ENCODE data around the gene WEE2. TPM values are rescaled to one million over a fixed set of nuclear protein-coding genes. Genes with fewer than 3 reads are reported as not detected.

The WEE2 gene
- total RNA-seq, 1 donor from 2014 or later, result not detected

DNA sequence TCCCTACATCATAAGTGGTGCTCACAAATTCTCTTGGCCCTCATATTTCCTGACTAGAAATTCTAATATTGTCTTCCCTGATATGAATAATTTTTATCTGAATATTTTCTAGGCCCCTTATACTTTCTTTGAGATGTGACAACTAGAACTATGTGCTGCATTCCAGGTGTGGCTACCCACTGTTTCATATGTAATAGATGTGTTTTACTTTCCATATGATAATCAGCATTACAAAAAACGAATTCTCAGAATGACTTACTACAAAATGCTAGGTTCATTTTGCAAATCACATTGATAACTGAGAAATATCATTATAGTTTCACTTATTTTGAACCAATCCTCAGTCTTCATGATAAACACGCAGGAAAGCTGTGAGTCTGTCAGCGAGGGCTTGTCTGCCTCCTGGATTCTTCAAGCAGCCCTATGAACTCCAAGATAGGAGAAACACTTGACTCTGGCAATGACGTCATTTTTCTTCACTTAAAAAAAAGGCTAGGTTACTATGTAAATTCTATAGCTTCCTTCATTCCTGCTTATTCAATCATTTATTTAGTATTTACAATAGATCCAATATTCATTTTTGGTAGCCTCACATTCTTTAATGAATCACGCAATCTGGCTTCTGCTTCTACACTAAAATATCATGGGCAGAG is 4.6 kb downstream of the WEE2 start:
- peaks cover 4% of the 10 kb centered on the region for H3K4me1 Mint-ChIP-seq
- H3K9me3 Mint-ChIP-seq, result no peaks in the 10 kb centered on the region
- H3K27ac Mint-ChIP-seq, result no peak overlapping the region
- intact Hi-C loops (cut with micrococcal nuclease), result no loop called here
- H3K36me3 Mint-ChIP-seq (ENCODE audit: low read depth), result peaks cover 3% of the 10 kb centered on the region
- DNase-seq, result no peak
- H3K4me3 Mint-ChIP-seq, result no peak overlapping the region
- peaks cover 4% of the 10 kb centered on the region for H3K27me3 Mint-ChIP-seq

- intact Hi-C loops (cut with micrococcal nuclease), result no loop called here
- H3K27me3 Mint-ChIP-seq, result peaks cover 7% of the 10 kb centered on the region
Observed at GRCh38 chr7:141713890-141714289, 5.7 kb downstream of the WEE2 start.

GRCh38 chr7:141714571-141714970 is 6.4 kb downstream of the WEE2 start:
- Mint-ChIP-seq H3K27me3 (peaks cover 7% of the 10 kb centered on the region), H3K27ac (no peak overlapping the region), H3K4me3 (no peak overlapping the region), H3K9me3 (no peaks in the 10 kb centered on the region), H3K36me3 (ENCODE audit: low read depth) (peaks cover 3% of the 10 kb centered on the region), H3K4me1 (peaks cover 4% of the 10 kb centered on the region)
- intact Hi-C loops (cut with micrococcal nuclease), result no loop called here
- no peak for DNase-seq

More at GRCh38 chr7:141713890-141714289, 5.7 kb downstream of the WEE2 start:
- Mint-ChIP-seq H3K27ac (no peak overlapping the region), H3K36me3 (ENCODE audit: low read depth) (peaks cover 3% of the 10 kb centered on the region), H3K4me1 (peaks cover 4% of the 10 kb centered on the region), H3K9me3 (no peaks in the 10 kb centered on the region), H3K4me3 (no peak overlapping the region)
- no peak for DNase-seq

DNA sequence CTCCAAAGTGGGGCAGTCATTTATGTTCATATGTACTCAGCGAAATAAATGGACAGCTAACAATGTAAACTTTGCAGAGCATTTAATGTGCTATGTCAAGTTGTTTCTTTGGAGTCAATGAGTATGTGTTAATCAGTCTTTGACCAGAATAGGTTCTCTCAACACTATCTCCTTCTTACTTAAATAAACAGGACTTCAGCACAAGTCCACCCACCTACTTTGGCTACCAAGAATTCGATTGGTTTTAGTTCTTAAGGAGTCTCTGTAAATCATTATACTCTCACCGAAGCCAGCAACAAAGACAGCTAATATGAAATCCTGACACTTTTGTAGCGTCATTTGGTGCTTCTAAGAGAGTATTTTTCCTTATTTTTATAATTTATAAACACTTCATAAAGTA is 6.9 kb downstream of the WEE2 start:
- DNase-seq, result no peak
- Mint-ChIP-seq H3K36me3 (ENCODE audit: low read depth) (peaks cover 3% of the 10 kb centered on the region), H3K27ac (no peak overlapping the region), H3K4me3 (no peak overlapping the region), H3K9me3 (no peaks in the 10 kb centered on the region), H3K4me1 (peaks cover 4% of the 10 kb centered on the region), H3K27me3 (peaks cover 7% of the 10 kb centered on the region)
- intact Hi-C loops (cut with micrococcal nuclease), result no loop called here

DNA sequence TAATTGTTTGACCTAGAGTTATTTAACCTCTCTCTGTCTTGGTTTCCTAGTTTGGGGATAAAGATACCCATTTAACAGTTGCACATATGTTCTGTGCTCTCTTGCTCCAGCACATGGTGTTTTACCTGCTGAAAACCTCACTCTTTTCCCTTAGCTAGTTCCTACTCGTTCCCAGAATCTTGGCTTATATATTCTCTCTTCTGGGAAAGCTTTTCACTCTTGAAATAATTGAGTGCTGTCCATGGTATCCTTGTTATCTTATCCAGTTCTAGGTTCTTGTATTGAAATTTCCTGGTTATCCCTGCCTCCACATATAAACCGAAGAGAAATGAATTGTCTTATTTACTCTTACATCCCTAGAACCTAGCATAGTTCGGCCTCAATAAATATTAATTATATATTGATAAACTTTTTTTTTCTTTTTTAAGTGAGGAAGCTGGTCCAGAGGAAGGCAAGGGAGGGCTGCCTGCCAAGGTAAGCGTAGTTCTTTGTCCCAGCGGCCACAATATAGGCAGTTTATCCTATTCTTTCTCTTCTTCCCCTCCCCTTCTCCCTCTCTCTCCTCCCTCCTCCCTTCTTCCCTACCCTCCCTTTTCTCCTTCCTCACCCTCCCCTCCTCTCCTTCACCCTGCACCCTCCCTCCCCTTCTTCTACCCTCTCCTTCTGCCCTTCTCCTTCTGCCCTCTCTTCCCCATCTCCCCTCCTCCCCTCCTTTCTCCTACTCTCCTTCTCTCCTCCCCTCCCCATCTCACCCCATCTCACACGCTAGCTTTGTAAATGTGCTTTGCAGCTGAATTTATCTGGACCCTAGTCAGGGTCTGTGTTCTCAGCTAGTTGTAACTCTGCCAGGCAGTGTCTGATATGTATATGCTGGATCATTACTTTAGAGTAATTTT is 7.9 kb downstream of the WEE2 start:
- Mint-ChIP-seq H3K4me1 (peaks cover 4% of the 10 kb centered on the region), H3K9me3 (no peaks in the 10 kb centered on the region), H3K36me3 (ENCODE audit: low read depth) (peaks cover under 1% of the 10 kb centered on the region), H3K4me3 (no peak overlapping the region), H3K27ac (no peak overlapping the region), H3K27me3 (peaks cover 7% of the 10 kb centered on the region)
- intact Hi-C loops (cut with micrococcal nuclease), result no loop called here
- no peak for DNase-seq

DNA sequence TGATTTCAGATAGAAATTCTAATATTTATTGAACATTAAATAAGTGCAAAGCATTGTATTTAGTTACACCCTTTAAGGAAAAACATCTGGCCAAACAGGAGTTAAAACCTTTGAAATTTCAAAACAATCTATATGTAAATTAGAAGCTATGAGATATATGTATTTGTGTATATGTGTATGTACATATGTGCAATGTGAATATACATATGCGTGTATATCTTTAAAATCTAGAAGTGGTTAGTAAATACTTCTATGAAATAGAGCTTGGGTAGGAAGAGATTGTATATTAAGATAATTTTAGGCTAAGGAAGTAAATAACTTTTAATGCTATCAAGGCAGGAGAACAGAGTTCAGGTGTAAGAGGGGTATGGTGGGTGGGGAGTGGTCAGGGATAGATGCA is 9.3 kb downstream of the WEE2 start:
- intact Hi-C loops (cut with micrococcal nuclease), result no loop called here
- Mint-ChIP-seq H3K9me3 (no peaks in the 10 kb centered on the region), H3K36me3 (ENCODE audit: low read depth) (no peaks in the 10 kb centered on the region), H3K27ac (no peak overlapping the region), H3K4me3 (no peak overlapping the region), H3K27me3 (peaks cover 7% of the 10 kb centered on the region), H3K4me1 (no peaks in the 10 kb centered on the region)
- DNase-seq, result no peak

DNA sequence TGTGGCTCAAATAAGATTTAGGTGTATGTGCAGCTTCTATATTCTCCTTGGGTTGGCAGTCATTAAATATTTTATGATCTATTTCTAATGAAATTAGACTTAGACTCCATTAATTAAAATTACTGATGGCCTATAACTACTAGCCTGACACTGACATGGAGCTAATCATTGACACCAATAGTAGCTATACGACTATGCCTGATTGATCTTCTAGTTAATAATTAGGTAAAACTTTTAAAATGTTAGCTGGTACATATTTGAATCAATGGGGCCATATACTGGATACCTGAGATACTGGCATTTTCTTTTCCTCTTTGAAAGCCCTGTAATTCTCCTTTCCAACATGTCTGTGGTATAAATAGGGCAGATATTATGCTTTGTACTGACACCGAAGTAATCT is 14.4 kb downstream of the WEE2 start:
- H3K4me3 Mint-ChIP-seq, result no peak overlapping the region
- H3K27me3 Mint-ChIP-seq, result peaks cover 3% of the 10 kb centered on the region
- DNase-seq, result no peak
- intact Hi-C loops (cut with micrococcal nuclease), result no loop called here
- no peaks in the 10 kb centered on the region for H3K4me1 Mint-ChIP-seq
- no peaks in the 10 kb centered on the region for H3K36me3 Mint-ChIP-seq (ENCODE audit: low read depth)
- no peak overlapping the region for H3K27ac Mint-ChIP-seq
- no peaks in the 10 kb centered on the region for H3K9me3 Mint-ChIP-seq

GRCh38 chr7:141729020-141729419 is 20.9 kb downstream of the WEE2 start:
- Mint-ChIP-seq H3K9me3 (no peaks in the 10 kb centered on the region), H3K4me3 (no peak overlapping the region), H3K27me3 (no peaks in the 10 kb centered on the region), H3K4me1 (peaks cover 2% of the 10 kb centered on the region), H3K36me3 (ENCODE audit: low read depth) (no peaks in the 10 kb centered on the region), H3K27ac (no peak overlapping the region)
- intact Hi-C loops (cut with micrococcal nuclease), result no loop called here
- no peak for DNase-seq

DNA sequence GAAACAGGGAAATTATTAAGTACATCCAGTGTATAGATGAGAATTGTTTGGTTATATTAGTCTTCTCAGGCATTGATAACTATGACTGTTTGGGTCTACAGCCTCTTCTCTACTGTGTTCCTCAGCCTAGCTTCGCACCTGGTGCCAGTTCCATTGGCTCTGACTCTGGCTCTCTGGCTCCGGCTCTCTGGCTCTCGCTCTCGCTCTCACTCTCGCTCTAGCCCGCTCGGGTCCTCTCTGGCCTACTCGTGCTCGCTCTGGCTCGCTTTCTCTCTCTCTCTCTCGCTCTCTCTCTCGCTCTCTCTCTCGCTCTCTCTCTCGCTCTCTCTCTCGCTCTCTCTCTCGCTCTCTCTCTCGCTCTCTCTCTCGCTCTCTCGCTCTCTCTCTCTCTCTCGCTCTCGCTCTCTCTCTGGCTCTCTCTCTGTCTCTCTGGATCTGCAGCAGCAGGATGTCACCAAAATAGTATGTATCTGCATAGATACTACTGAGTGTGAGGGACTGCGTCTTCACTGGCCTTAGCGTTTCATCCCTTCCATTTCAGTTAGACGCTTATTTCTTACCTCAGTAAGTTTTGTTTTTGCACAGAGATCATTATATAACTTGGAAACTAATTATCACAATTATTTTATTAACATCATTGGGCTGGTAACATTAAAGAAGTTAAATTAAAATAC is 23.5 kb downstream of the WEE2 start:
- intact Hi-C loops (cut with micrococcal nuclease), result loop anchor here (10.0 kb wide), 1 partner anchor 657 kb away; the partner anchor contains the start of gene TMEM178B
- H3K4me3 Mint-ChIP-seq, result peak overlapping the region; percentile 13
- no peaks in the 10 kb centered on the region for H3K27me3 Mint-ChIP-seq
- H3K4me1 Mint-ChIP-seq, result peaks cover 2% of the 10 kb centered on the region
- no peaks in the 10 kb centered on the region for H3K9me3 Mint-ChIP-seq
- H3K36me3 Mint-ChIP-seq (ENCODE audit: low read depth), result no peaks in the 10 kb centered on the region
- no peak for DNase-seq
- no peak overlapping the region for H3K27ac Mint-ChIP-seq

- H3K27me3 Mint-ChIP-seq, result peaks cover 5% of the 10 kb centered on the region
- H3K9me3 Mint-ChIP-seq, result no peaks in the 10 kb centered on the region
- peak; percentile 64 for DNase-seq
- peak overlapping the region; percentile 99 for H3K4me3 Mint-ChIP-seq
- H3K27ac Mint-ChIP-seq, result peak overlapping the region; percentile 99
- peaks cover 34% of the 10 kb centered on the region for H3K36me3 Mint-ChIP-seq (ENCODE audit: low read depth)
- peaks cover 25% of the 10 kb centered on the region for H3K4me1 Mint-ChIP-seq
- intact Hi-C loops (cut with micrococcal nuclease), result loop anchor here (5.0 to 10.0 kb wide), 2 partner anchors 662 to 1070 kb away; partner anchors contain the start of gene TMEM178B
Observed at GRCh38 chr7:141737118-141737835, 29.1 kb downstream of the WEE2 start.

DNA sequence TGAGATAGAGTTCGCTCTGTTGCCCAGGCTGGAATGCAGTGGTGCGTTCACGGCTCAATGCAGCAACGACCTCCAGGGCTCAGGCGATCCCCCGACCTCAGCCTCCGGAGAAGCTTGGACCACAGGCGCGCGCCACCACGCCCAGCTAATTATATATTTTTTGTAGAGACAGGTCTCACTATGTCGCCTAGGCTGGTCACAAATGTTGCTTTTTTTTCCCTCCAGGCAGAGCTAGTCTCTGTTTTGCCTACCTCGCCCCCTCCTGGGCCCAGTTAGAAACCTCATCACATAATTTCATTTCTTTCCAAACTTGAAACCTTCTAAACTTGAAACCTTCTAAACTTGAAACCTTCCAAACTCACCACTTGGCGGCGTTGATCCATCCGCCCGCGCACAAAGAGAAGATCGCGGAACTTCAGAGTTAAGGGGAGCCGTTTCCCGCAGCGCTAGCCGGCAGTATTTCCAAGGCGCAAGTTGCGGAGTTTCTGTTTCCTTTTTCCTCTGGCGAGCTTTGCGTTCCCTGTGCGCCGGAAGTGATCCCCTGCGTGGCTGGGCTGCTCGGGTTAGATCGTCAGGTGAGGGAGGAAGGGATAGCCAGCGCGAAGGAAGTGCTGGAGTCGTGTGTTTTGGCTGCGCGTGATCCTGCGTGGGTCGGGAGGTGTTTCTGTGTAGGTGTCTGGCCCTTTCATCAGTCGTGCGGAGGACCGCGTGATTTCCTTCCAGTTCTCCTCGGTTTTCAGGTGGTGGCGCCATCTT is 29.9 kb downstream of the WEE2 start, which contains the start of gene SSBP1:
SSBP1 (plus strand) TSS at position 523 of the 756 bp plus-strand sequence. CDS start 809 bp downstream, outside the sequence.
- peaks cover 42% of the 10 kb centered on the region for H3K36me3 Mint-ChIP-seq (ENCODE audit: low read depth)
- peak within 1 kb of the TSS; percentile 99 for H3K27ac Mint-ChIP-seq
- H3K9me3 Mint-ChIP-seq, result no peaks in the 10 kb centered on the region
- intact Hi-C loops (cut with micrococcal nuclease), result loop anchor here (1.0 to 10.0 kb wide), 7 partner anchors 36 to 1069 kb away; partner anchors contain the start of genes AGK, DENND11, MRPS33 and TMEM178B
- H3K4me1 Mint-ChIP-seq, result peaks cover 29% of the 10 kb centered on the region
- DNase-seq, result peak; percentile 98
- peak within 1 kb of the TSS; percentile 99 for H3K4me3 Mint-ChIP-seq
- H3K27me3 Mint-ChIP-seq, result peaks cover 5% of the 10 kb centered on the region

- Mint-ChIP-seq H3K36me3 (ENCODE audit: low read depth) (peaks cover 47% of the 10 kb centered on the region), H3K27me3 (peaks cover 5% of the 10 kb centered on the region), H3K4me3 (peak overlapping the region; percentile 99), H3K27ac (peak overlapping the region; percentile 99), H3K4me1 (peaks cover 29% of the 10 kb centered on the region), H3K9me3 (no peaks in the 10 kb centered on the region)
- no peak for DNase-seq
- intact Hi-C loops (cut with micrococcal nuclease), result loop anchor here (1.0 to 10.0 kb wide), 7 partner anchors 36 to 1069 kb away; partner anchors contain the start of genes AGK, DENND11, MRPS33 and TMEM178B
Observed at GRCh38 chr7:141738592-141739013, 30.4 kb downstream of the WEE2 start.

All from activated CD4-positive, alpha-beta T cell treated with anti-CD3 and anti-CD28 coated beads, Interleukin-2, amount 10 ng/mL, durations not matched to agents 24 days and 14 days (primary cell).